Measurements from ENCODE around the gene CTNND2.

DNA sequence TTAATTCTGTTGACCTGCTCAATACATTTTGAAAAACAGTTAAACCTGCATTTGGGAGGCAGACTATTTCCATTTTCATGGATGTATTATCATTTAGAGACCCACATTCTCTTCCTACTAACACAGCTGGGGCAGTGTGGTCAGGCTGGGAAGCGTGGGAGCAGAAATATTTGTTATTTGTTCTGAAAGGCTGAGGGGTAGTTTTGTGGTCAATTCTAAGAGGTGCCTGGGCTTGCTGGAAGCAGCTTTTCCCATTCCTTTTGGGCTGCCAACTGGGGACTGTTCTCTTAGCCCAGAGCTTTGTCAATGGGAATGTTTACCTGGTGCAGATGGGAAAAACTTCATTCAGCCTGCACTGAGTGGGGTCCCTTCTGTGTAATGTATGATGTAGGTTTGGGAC is 971.8 kb downstream of the CTNND2 start:
- no peak for TF ChIP-seq POLR2A (IDR thresholded peaks at IDR 0.05)
- TF ChIP-seq, protein P1, sequence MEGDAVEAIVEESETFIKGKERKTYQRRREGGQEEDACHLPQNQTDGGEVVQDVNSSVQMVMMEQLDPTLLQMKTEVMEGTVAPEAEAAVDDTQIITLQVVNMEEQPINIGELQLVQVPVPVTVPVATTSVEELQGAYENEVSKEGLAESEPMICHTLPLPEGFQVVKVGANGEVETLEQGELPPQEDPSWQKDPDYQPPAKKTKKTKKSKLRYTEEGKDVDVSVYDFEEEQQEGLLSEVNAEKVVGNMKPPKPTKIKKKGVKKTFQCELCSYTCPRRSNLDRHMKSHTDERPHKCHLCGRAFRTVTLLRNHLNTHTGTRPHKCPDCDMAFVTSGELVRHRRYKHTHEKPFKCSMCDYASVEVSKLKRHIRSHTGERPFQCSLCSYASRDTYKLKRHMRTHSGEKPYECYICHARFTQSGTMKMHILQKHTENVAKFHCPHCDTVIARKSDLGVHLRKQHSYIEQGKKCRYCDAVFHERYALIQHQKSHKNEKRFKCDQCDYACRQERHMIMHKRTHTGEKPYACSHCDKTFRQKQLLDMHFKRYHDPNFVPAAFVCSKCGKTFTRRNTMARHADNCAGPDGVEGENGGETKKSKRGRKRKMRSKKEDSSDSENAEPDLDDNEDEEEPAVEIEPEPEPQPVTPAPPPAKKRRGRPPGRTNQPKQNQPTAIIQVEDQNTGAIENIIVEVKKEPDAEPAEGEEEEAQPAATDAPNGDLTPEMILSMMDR (IDR thresholded peaks at IDR 0.05), result no peak

All from thyroid gland (tissue), 4 donors.